ENCODE results near the gene MTCL3.

The MTCL3 gene

DNA sequence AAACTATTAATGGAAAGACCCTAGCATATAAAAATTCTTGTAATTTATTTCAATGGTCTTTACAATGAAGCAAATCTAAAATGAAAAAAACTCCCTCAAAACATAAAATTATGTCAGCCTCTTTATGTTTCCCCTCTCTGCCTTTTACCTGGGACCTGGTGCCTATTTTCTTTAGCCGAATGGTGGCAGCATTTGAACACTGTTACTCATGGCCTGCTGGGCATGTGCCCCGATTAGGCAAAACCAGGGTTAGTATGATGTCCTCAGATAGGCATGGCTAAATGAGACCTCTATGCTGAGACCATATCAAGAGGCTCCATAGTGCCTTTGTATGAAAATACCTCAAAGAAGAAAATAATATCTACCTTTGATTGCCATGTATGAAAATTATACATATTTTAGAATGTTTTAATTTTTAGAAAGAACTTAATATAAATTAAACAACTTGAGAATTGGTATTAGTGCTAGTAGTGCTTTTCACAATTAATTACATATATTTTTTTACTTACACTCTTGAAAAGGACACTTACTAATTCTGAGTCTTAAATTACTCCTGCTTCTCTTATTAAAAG is 35.4 kb upstream of the MTCL3 start:
- Histone ChIP-seq H3K36me3 (ENCODE audit: control insufficient read depth in 2 of 2, extremely low read depth in 1 of 2, insufficient read depth in 2 of 2, low read length in 2 of 2) (no peaks in the 10 kb centered on the region), H4K20me1 (ENCODE audit: control insufficient read depth, extremely low read depth, insufficient read depth, low read length) (no peaks in the 10 kb centered on the region), H3K4me1 (ENCODE audit: control insufficient read depth, extremely low read depth, insufficient read depth, low read length) (no peaks in the 10 kb centered on the region), H3K27ac (ENCODE audit: control insufficient read depth, insufficient read depth, low read length) (no peak overlapping the region), H3K79me2 (ENCODE audit: control insufficient read depth, insufficient read depth, low read length) (no peaks in the 10 kb centered on the region), H3K4me2 (ENCODE audit: control insufficient read depth, extremely low read depth, insufficient read depth, low read depth, low read length) (no peak overlapping the region), H3K9me3 (ENCODE audit: control insufficient read depth, low read depth, low read length) (no peaks in the 10 kb centered on the region), H3K4me3 (ENCODE audit: control insufficient read depth in 2 of 3, extremely low read depth in 1 of 3, insufficient read depth in 2 of 3, low read depth in 1 of 3, low read length in 3 of 3) (no peak overlapping the region), H3K9ac (ENCODE audit: control insufficient read depth, extremely low read depth, insufficient read depth, low read length) (no peak overlapping the region), H3K9me1 (ENCODE audit: control insufficient read depth, extremely low read depth, insufficient read depth, low read length) (no peaks in the 10 kb centered on the region), H2AFZ (ENCODE audit: control insufficient read depth, low read length) (no peak overlapping the region), H3K27me3 (ENCODE audit: control insufficient read depth, extremely low read depth, insufficient read depth, low read length) (no peaks in the 10 kb centered on the region)
- dilution Hi-C loops (cut with MboI; ENCODE audit: extremely low pct_ligation_motif_present, low sequenced_read_pairs), result no loop called here
- FAIRE-seq (peak; percentile 72), DNase-seq (ENCODE audit: low read depth, low spot score) (no peak)
- TF ChIP-seq, protein P1, sequence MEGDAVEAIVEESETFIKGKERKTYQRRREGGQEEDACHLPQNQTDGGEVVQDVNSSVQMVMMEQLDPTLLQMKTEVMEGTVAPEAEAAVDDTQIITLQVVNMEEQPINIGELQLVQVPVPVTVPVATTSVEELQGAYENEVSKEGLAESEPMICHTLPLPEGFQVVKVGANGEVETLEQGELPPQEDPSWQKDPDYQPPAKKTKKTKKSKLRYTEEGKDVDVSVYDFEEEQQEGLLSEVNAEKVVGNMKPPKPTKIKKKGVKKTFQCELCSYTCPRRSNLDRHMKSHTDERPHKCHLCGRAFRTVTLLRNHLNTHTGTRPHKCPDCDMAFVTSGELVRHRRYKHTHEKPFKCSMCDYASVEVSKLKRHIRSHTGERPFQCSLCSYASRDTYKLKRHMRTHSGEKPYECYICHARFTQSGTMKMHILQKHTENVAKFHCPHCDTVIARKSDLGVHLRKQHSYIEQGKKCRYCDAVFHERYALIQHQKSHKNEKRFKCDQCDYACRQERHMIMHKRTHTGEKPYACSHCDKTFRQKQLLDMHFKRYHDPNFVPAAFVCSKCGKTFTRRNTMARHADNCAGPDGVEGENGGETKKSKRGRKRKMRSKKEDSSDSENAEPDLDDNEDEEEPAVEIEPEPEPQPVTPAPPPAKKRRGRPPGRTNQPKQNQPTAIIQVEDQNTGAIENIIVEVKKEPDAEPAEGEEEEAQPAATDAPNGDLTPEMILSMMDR (optimal IDR thresholded peaks at IDR 0.05 in 1 of 3, IDR thresholded peaks at IDR 0.05 in 1 of 3, conservative IDR thresholded peaks at IDR 0.05 in 1 of 3; ENCODE audit: extremely low read depth in 1 of 3, insufficient read depth in 2 of 3, low read length in 3 of 3), result peak; percentile 52 to 74 (median 59)
- TF ChIP-seq EZH2 (IDR thresholded peaks at IDR 0.05; ENCODE audit: low read length), result no peak

DNA sequence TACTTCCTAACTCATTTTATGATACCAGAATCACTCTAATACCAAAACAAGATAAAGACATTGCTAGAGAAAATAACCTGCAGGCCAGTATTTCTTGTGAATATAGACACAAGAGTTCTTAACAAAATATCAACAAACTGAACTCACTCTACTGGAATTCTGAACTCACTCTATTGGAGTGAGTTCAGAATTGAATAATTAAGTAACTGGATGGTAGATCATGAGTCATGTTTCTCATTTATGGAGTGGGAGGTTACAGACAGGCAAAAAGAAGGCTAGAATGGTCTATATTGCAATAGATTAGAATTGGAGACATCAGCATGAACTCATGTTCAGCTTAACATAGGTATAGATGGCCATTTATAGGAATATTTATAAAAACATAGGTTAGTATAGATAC is 31.3 kb upstream of the MTCL3 start:
- FAIRE-seq, result no peak
- Histone ChIP-seq H3K36me3 (ENCODE audit: control insufficient read depth in 2 of 2, extremely low read depth in 1 of 2, insufficient read depth in 2 of 2, low read length in 2 of 2) (no peaks in the 10 kb centered on the region), H4K20me1 (ENCODE audit: control insufficient read depth, extremely low read depth, insufficient read depth, low read length) (no peaks in the 10 kb centered on the region), H3K4me2 (ENCODE audit: control insufficient read depth, extremely low read depth, insufficient read depth, low read depth, low read length) (no peak overlapping the region), H3K4me3 (ENCODE audit: control insufficient read depth in 2 of 3, extremely low read depth in 1 of 3, insufficient read depth in 2 of 3, low read depth in 1 of 3, low read length in 3 of 3) (no peak overlapping the region), H3K79me2 (ENCODE audit: control insufficient read depth, insufficient read depth, low read length) (no peaks in the 10 kb centered on the region), H3K4me1 (ENCODE audit: control insufficient read depth, extremely low read depth, insufficient read depth, low read length) (no peaks in the 10 kb centered on the region), H3K9me1 (ENCODE audit: control insufficient read depth, extremely low read depth, insufficient read depth, low read length) (no peaks in the 10 kb centered on the region), H3K9ac (ENCODE audit: control insufficient read depth, extremely low read depth, insufficient read depth, low read length) (no peak overlapping the region), H3K27me3 (ENCODE audit: control insufficient read depth, extremely low read depth, insufficient read depth, low read length) (no peaks in the 10 kb centered on the region), H2AFZ (ENCODE audit: control insufficient read depth, low read length) (no peak overlapping the region), H3K27ac (ENCODE audit: control insufficient read depth, insufficient read depth, low read length) (no peak overlapping the region), H3K9me3 (ENCODE audit: control insufficient read depth, low read depth, low read length) (no peaks in the 10 kb centered on the region)
- no peak for TF ChIP-seq EZH2 (IDR thresholded peaks at IDR 0.05; ENCODE audit: low read length)
- TF ChIP-seq, protein P1 (optimal IDR thresholded peaks at IDR 0.05 in 1 of 3, IDR thresholded peaks at IDR 0.05 in 1 of 3, conservative IDR thresholded peaks at IDR 0.05 in 1 of 3; ENCODE audit: extremely low read depth in 1 of 3, insufficient read depth in 2 of 3, low read length in 3 of 3), result no peak
- DNase-seq (ENCODE audit: low read depth, low spot score), result no peak
- dilution Hi-C loops (cut with MboI; ENCODE audit: extremely low pct_ligation_motif_present, low sequenced_read_pairs), result no loop called here

All from keratinocyte (primary cell).